Upper lobe of left lung (tissue), 6 donors: ENCODE measurements around the gene SENP3. TPM values are rescaled to one million over a fixed set of nuclear protein-coding genes. Genes with fewer than 3 reads are reported as not detected.

ENCODE experiments used
- ATAC-seq, 2 donors: fragments of 200-7000 bp; cut with Tn5 transposase; one replicate each; pipeline ENCODE4 v1.9.1; 2022; ENCODE audit warnings: mild to moderate bottlenecking in 2 of 2, moderate library complexity in 2 of 2; ENCODE audit not compliant: low FRiP score in 2 of 2
- DNase-seq, 2 donors: peaks; one replicate each; pipeline ENCODE4 v3.0.0-alpha.2; 2019 to 2020
- H3K27ac ChIP-seq, 4 donors: fragments of 200-600 bp; sonication (generic); one replicate each; pipeline ENCODE4 v1.5.1; 2016 to 2019
- H3K27me3 ChIP-seq, 4 donors: fragments of 200-600 bp; sonication (generic); one replicate each; pipeline ENCODE4 v1.5.1; 2017 to 2019
- H3K36me3 ChIP-seq, 4 donors: fragments of 200-600 bp; sonication (generic); one replicate each; pipeline ENCODE4 v1.5.1; 2016 to 2019
- H3K4me1 ChIP-seq, 4 donors: fragments of 200-600 bp; sonication (generic); one replicate each; pipeline ENCODE4 v1.5.1; 2018 to 2019
- H3K4me3 ChIP-seq, 4 donors: fragments of 200-600 bp; sonication (generic); one replicate each; pipeline ENCODE4 v1.5.1; 2017 to 2019; ENCODE audit warnings: mild to moderate bottlenecking in 2 of 4, moderate library complexity in 1 of 4
- H3K9me3 ChIP-seq, 4 donors: fragments of 200-600 bp; sonication (generic); one replicate each; pipeline ENCODE4 v1.5.1; 2018 to 2019
- CTCF ChIP-seq, 6 experiments: fragments of 450-650 bp in 4 of 6; fragments of 200-600 bp in 2 of 6; sonication (generic) in 2 of 6; IDR thresholded peaks; one replicate each; pipeline ENCODE4 v1.5.1; 2016 to 2019; ENCODE audit warnings: antibody characterized with exemption in 6 of 6
- EP300 ChIP-seq, 4 donors: sonication (generic); formaldehyde crosslinking; IDR thresholded peaks; one replicate each; pipeline ENCODE4 v1.5.1; 2017; ENCODE audit warnings: antibody characterized with exemption in 4 of 4, control low read depth in 2 of 4
- POLR2A ChIP-seq, 4 donors: fragments of 450-650 bp; IDR thresholded peaks; one replicate each; pipeline ENCODE4 v1.5.1; 2016 to 2017; ENCODE audit warnings: antibody characterized with exemption in 4 of 4, mild to moderate bottlenecking in 2 of 4
- POLR2AphosphoS5 ChIP-seq, 2 donors: sonication (generic); formaldehyde crosslinking; IDR thresholded peaks; one replicate each; pipeline ENCODE4 v1.5.1; 2017; ENCODE audit warnings: antibody characterized with exemption in 2 of 2
- WGBS, 2 donors: methylation state at CpG; one replicate each; pipeline ENCODE4 v1.1.5; 2017 to 2018; 5-methylcytosine and 5-hydroxymethylcytosine counted together
- total RNA-seq, 6 donors: library from RNA; depleted of rRNA in 4 of 6; stranded (reverse); fragments of >200 nt in 4 of 6; gene quantifications; one replicate each; pipeline versions ENCODE4 v1.1.0 to v1.2.1, GENCODE V29; 2016 to 2021
- donor health status: DM: no; HTN: no; CAD: no; lungs with moderate emphysema.
- donor health status: DM: no; HTN: yes; CAD: no; lungs with severe emphysema.

Gene SENP3
- total RNA-seq, 6 donors from 2014 or later = 54.2 to 108 (median 57.5) TPM

GRCh38 chr17:7560172-7561027 is 1.3 kb upstream of the SENP3 start:
- peak; percentile 60 to 67 for ATAC-seq
- 25 to 43% methylated on average over 22 of the region's 22 CpGs for whole genome bisulfite sequencing, 2 donors

GRCh38 chr17:7561028-7561575 is 617 bp upstream of the SENP3 start:
- Histone ChIP-seq H3K9me3 (no peaks in the 10 kb centered on the region), H3K27me3 (no peaks in the 10 kb centered on the region), H3K4me1 (peaks cover 61 to 75% (median 68%) of the 10 kb centered on the region in 4 donors), H3K36me3 (peaks cover 17 to 32% (median 28%) of the 10 kb centered on the region in 4 donors), H3K27ac (peak overlapping the region; percentile 95 to 97 (median 96)), H3K4me3 (peak overlapping the region; percentile 67 to 95 (median 72))
- DNase-seq (peak; percentile 95 to 96), ATAC-seq (peak; percentile 89)
- peak; percentile 88 to 95 (median 92) for TF ChIP-seq CTCF (IDR thresholded peaks at IDR 0.05)
- no peak for TF ChIP-seq POLR2A (IDR thresholded peaks at IDR 0.05)
- WGBS, 2 donors = 1% methylated on average over 31 to 32 of the region's 32 CpGs

More at GRCh38 chr17:7560172-7561027, 1.3 kb upstream of the SENP3 start:
- peak in 1 of 2 donors; percentile 67 for DNase-seq
- Histone ChIP-seq H3K4me1 (peaks cover 61 to 75% (median 68%) of the 10 kb centered on the region in 4 donors), H3K4me3 (peak overlapping the region; percentile 6 to 95 (median 72)), H3K27me3 (no peaks in the 10 kb centered on the region), H3K9me3 (no peaks in the 10 kb centered on the region), H3K36me3 (peaks cover 11 to 25% (median 21%) of the 10 kb centered on the region in 4 donors), H3K27ac (peak overlapping the region; percentile 95 to 97 (median 96))
- TF ChIP-seq POLR2AphosphoS5 (IDR thresholded peaks at IDR 0.05) (no peak), EP300 (IDR thresholded peaks at IDR 0.05) (no peak), CTCF (IDR thresholded peaks at IDR 0.05) (peak; percentile 11 to 83 (median 63)), POLR2A (IDR thresholded peaks at IDR 0.05) (no peak)

- TF ChIP-seq CTCF (IDR thresholded peaks at IDR 0.05) (no peak), POLR2A (IDR thresholded peaks at IDR 0.05) (no peak), POLR2AphosphoS5 (IDR thresholded peaks at IDR 0.05) (no peak), EP300 (IDR thresholded peaks at IDR 0.05) (no peak)
- Histone ChIP-seq H3K27me3 (no peaks in the 10 kb centered on the region), H3K4me3 (peak overlapping the region; percentile 67 to 95 (median 72)), H3K9me3 (no peaks in the 10 kb centered on the region), H3K36me3 (peaks cover 17 to 43% (median 39%) of the 10 kb centered on the region in 4 donors), H3K27ac (peak overlapping the region; percentile 95 to 97 (median 96)), H3K4me1 (peaks cover 52 to 67% (median 61%) of the 10 kb centered on the region in 4 donors)
- WGBS, 2 donors = 1 to 2% methylated on average over 15 to 28 of the region's 28 CpGs
- no peak for ATAC-seq
- no peak for DNase-seq
Observed at GRCh38 chr17:7562208-7562605, 488 bp downstream of the SENP3 start.

- Histone ChIP-seq H3K9me3 (no peaks in the 10 kb centered on the region), H3K4me1 (peaks cover 44 to 57% (median 51%) of the 10 kb centered on the region in 4 donors), H3K4me3 (peak overlapping the region in 2 of 4 donors; percentile 69 to 95), H3K36me3 (peaks cover 17 to 48% (median 45%) of the 10 kb centered on the region in 4 donors), H3K27me3 (no peaks in the 10 kb centered on the region), H3K27ac (no peak overlapping the region)
- 84 to 86% methylated on average over 19 to 30 of the region's 30 CpGs for WGBS, 2 donors
- no peak for TF ChIP-seq POLR2AphosphoS5 (IDR thresholded peaks at IDR 0.05)
- no peak for TF ChIP-seq EP300 (IDR thresholded peaks at IDR 0.05)
- TF ChIP-seq CTCF (IDR thresholded peaks at IDR 0.05) = no peak
- TF ChIP-seq POLR2A (IDR thresholded peaks at IDR 0.05) = no peak
- ATAC-seq = no peak
- DNase-seq = peak in 1 of 2 donors; percentile 82
Observed at GRCh38 chr17:7563115-7563869, 1.6 kb downstream of the SENP3 start.
